22Rv1 (cell line): ENCODE data around the gene NAB2.
A peak's percentile ranks its signal among the peaks of the same experiment; 100 is the strongest.
"Not testable (repeated sequence)": the region's sequence is repeated elsewhere in the genome, so short reads cannot be mapped to it uniquely, and the experiment has no call there.

Experiments
- H3K27ac ChIP-seq: fragments of 450-650 bp; 2 replicates; pipeline ENCODE4 v1.5.1; 2017
- ZFX ChIP-seq: fragments of 450-650 bp; IDR thresholded peaks from 2 replicates; pipeline ENCODE4 v1.6.1; 2017; ENCODE audit warnings: antibody characterized with exemption, borderline replicate concordance
- TF ChIP-seq, protein P1 (sequence below): fragments of 450-650 bp; IDR thresholded peaks from 2 replicates; pipeline ENCODE4 v1.5.1; 2017; ENCODE audit warnings: mild to moderate bottlenecking

Gene NAB2

GRCh38 chr12:57112492-57113294 is 23.8 kb downstream of the NAB2 start:
- peak overlapping the region; percentile 99 for H3K27ac ChIP-seq
- TF ChIP-seq ZFX = no peak
- TF ChIP-seq, protein P1, sequence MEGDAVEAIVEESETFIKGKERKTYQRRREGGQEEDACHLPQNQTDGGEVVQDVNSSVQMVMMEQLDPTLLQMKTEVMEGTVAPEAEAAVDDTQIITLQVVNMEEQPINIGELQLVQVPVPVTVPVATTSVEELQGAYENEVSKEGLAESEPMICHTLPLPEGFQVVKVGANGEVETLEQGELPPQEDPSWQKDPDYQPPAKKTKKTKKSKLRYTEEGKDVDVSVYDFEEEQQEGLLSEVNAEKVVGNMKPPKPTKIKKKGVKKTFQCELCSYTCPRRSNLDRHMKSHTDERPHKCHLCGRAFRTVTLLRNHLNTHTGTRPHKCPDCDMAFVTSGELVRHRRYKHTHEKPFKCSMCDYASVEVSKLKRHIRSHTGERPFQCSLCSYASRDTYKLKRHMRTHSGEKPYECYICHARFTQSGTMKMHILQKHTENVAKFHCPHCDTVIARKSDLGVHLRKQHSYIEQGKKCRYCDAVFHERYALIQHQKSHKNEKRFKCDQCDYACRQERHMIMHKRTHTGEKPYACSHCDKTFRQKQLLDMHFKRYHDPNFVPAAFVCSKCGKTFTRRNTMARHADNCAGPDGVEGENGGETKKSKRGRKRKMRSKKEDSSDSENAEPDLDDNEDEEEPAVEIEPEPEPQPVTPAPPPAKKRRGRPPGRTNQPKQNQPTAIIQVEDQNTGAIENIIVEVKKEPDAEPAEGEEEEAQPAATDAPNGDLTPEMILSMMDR = peak; percentile 94

- TF ChIP-seq, protein P1 = no peak
- TF ChIP-seq ZFX = no peak
These were observed 27.8 kb downstream of the NAB2 start for GRCh38 chr12:57116580-57117281.

DNA sequence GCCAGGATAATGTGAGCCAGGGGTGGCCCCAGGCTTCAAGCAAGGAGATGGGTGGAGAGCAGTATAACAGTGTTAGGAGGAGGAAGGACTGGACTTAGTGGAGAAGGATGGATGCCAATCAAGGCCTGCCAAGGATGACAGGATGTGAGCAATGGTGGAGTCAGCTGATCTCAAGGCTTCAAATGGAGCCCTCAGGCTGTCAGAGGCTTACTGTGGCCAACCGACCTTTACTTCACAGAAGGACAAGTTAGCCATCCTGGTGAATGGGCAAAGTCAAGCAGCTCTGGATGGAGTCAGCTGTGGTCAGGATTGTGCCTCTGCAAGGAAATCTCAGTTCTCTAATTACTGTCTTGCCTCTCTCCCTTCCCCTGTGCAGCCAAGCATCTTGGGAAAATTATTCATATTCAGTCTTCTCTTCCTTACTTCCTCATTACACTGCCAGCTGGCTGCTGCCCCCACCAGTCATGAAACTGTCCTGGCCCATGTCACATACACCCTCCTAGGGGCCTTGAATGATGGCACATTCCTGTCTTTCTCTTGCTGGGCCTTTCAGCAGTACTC is 29.9 kb downstream of the NAB2 start:
- TF ChIP-seq ZFX = no peak
- TF ChIP-seq, protein P1 = no peak

More at GRCh38 chr12:57116580-57117281, 27.8 kb downstream of the NAB2 start:
- H3K27ac ChIP-seq = no peak overlapping the region

DNA sequence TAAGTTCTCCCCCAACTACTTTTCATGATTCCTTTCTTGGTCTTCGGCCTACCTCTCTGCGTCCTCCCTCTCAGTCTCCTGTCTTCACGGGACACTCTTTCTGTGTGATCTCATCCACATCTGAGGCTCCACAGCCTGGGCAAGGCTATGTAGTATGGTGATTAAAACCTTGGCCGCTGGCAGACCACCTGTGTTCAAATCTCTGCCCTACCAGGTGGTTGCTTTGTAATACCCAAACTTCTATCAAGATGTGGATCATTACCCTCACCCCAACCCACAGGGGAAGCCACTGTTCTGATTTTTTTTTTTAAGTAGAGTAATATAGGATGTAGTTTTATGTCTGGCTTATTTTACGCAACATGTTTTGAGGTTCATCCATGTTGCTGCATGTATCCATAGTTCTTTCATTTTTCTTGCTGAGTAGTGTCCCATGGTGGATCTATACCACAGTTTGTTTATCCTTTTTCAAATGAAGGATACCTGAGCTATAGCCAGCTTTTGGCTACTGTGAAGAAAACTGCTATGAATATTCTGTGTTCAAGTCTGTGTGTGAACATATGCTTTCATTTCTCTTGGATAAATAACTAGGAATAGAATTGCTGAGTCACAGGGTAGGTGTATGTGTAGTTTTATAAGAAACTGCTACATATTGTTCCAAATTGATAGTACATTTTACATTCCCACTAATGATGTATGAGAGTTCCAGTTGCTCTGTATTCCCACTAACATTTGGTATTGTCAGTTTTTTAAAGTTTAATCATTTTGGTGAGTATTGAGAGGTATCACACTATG is 30.6 kb downstream of the NAB2 start:
- TF ChIP-seq, protein P1 = no peak
- no peak for TF ChIP-seq ZFX
- no peak overlapping the region for H3K27ac ChIP-seq

More for the DNA sequence above, 29.9 kb downstream of the NAB2 start:
- H3K27ac ChIP-seq = no peak overlapping the region

- H3K27ac ChIP-seq = not testable (repeated sequence)
These were observed 31.8 kb downstream of the NAB2 start for GRCh38 chr12:57120718-57121117.

DNA sequence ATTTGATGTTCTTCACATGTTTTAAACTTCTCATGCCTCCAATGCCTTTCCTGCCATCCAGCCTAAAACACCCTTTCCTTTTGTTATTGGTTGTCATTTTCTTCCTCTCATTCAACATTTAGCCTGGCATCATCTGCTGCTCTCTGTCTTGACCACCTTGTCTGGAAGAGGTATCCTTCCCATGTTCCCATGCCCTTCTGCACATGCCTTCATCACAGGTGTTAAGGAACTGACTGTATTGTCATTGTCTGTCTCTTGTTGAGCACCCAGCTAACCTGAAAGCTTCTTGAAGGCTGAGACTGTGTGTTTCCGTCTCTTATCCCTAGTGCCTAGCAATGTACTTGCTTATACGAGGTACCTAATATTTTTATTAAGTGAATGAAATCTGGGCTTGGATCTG is 34.9 kb downstream of the NAB2 start:
- H3K27ac ChIP-seq = no peak overlapping the region

More for the DNA sequence above, 34.9 kb downstream of the NAB2 start:
- TF ChIP-seq, protein P1 = no peak
- TF ChIP-seq ZFX = no peak
